ENCODE measurements around the gene BTBD8. TPM values are rescaled to one million over a fixed set of nuclear protein-coding genes. Genes with fewer than 3 reads are reported as not detected.
A peak's percentile ranks its signal among the peaks of the same experiment; 100 is the strongest.

BTBD8 gene
- total and polyA plus RNA-seq, 12 donors, result 3.5 to 14.1 (median 9.5) TPM

DNA sequence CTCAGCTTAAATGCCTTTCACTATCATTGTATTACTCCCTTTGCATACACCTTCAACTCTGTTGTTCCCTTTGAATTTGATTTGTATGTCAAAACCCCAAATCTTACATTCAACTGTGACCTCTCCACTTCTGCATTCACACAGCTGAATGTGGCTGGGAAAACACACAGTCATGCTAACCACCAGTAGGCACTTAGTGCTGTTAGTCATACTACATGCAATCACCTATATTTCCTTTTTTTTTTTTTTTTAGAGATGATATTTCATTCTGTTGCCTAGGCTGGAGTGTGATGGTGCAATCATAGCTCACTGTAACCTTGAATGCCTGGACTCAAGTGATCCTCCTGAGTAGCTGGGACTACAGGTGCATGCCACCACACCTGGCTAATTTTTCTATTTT is 16.2 kb downstream of the BTBD8 start:
- H3K36me3 ChIP-seq (replicated peaks in 1 of 2), result no peaks in the 10 kb centered on the region
- no peak overlapping the region for H3K4me3 ChIP-seq
- H3K27me3 ChIP-seq, result no peaks in the 10 kb centered on the region
- H3K27ac ChIP-seq, result no peak overlapping the region
- intact Hi-C loops (cut with DNase I), result loop anchor here in 1 of 2 donors (10.0 kb wide), 1 partner anchor 152 kb away; the partner anchor contains the start of gene BRDT
- no peak for TF ChIP-seq POLR2A (IDR thresholded peaks at IDR 0.05)
- TF ChIP-seq, protein P1, sequence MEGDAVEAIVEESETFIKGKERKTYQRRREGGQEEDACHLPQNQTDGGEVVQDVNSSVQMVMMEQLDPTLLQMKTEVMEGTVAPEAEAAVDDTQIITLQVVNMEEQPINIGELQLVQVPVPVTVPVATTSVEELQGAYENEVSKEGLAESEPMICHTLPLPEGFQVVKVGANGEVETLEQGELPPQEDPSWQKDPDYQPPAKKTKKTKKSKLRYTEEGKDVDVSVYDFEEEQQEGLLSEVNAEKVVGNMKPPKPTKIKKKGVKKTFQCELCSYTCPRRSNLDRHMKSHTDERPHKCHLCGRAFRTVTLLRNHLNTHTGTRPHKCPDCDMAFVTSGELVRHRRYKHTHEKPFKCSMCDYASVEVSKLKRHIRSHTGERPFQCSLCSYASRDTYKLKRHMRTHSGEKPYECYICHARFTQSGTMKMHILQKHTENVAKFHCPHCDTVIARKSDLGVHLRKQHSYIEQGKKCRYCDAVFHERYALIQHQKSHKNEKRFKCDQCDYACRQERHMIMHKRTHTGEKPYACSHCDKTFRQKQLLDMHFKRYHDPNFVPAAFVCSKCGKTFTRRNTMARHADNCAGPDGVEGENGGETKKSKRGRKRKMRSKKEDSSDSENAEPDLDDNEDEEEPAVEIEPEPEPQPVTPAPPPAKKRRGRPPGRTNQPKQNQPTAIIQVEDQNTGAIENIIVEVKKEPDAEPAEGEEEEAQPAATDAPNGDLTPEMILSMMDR (IDR thresholded peaks at IDR 0.05), result no peak
- peak in 1 of 7 donors; percentile 12 for DNase-seq
- no peaks in the 10 kb centered on the region for H3K9me3 ChIP-seq (replicated peaks in 1 of 3)
- H3K4me1 ChIP-seq (replicated peaks in 1 of 2), result peaks cover 0 to 11% of the 10 kb centered on the region in 2 donors

DNA sequence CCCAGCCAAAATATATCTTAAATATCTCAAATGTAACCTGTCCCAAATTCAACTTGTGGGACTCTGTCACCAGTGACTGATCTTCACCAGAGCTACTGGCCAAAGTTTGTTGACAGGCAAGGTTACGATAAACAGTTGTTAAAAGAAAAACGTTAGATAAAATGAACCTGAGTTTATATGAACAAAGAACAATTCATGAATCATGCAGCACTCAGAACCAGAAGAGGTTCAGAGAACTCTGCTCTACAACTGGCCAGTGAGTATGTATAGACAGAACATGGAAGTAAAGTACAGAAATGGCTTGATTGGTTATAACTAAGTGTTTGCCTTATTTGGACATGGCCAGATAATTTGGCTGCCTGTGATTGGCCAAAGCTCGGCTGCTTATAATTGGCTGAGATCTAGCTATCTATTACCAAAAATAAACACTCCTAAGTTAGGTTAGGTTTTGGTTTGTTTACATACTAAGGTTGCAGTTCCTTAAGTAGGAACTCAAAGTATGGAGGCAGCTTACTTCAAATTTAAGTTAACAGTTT is 25.5 kb downstream of the BTBD8 start:
- no peak overlapping the region for H3K27ac ChIP-seq
- intact Hi-C loops (cut with DNase I), result no loop called here
- H3K9me3 ChIP-seq (replicated peaks in 1 of 3), result no peaks in the 10 kb centered on the region
- 61 to 68% (median 64%) methylated on average over 3 of the region's 3 CpGs for WGBS, 4 donors
- H3K36me3 ChIP-seq (replicated peaks in 1 of 2), result peaks cover 0 to 3% of the 10 kb centered on the region in 2 donors
- H3K4me1 ChIP-seq (replicated peaks in 1 of 2), result no peaks in the 10 kb centered on the region
- DNase-seq, result no peak
- no peak overlapping the region for H3K4me3 ChIP-seq
- no peaks in the 10 kb centered on the region for H3K27me3 ChIP-seq
- TF ChIP-seq, protein P1 (IDR thresholded peaks at IDR 0.05), result no peak
- no peak for TF ChIP-seq POLR2A (IDR thresholded peaks at IDR 0.05)

DNA sequence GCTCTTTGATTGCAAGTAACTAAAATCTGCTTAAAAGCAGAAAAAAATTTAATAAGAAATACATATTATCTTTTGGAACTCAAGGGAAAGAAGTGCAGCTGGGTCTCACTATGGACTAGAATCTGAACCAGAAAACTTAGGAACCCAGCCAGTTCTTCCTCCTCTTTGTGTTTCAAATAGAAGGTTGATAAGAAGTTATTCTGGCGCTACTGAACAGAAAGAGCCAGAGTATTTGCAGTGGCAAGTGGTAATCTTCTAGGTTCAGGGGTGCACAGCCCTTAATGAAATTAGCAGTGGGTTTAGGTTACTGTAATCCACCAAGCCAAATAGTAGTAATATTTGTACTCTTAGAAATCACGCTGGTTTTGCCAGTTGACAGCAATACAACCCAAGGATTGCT is 28.5 kb downstream of the BTBD8 start:
- no peak overlapping the region for H3K4me3 ChIP-seq
- intact Hi-C loops (cut with DNase I), result no loop called here
- no peak for DNase-seq
- 87 to 97% (median 96%) methylated on average over 2 of the region's 2 CpGs for WGBS, 4 donors
- H3K36me3 ChIP-seq (replicated peaks in 1 of 2), result no peaks in the 10 kb centered on the region
- H3K27me3 ChIP-seq, result no peaks in the 10 kb centered on the region
- no peak overlapping the region for H3K27ac ChIP-seq
- H3K9me3 ChIP-seq (replicated peaks in 1 of 3), result no peaks in the 10 kb centered on the region
- TF ChIP-seq, protein P1 (IDR thresholded peaks at IDR 0.05), result no peak
- TF ChIP-seq POLR2A (IDR thresholded peaks at IDR 0.05), result no peak
- H3K4me1 ChIP-seq (replicated peaks in 1 of 2), result no peaks in the 10 kb centered on the region

DNA sequence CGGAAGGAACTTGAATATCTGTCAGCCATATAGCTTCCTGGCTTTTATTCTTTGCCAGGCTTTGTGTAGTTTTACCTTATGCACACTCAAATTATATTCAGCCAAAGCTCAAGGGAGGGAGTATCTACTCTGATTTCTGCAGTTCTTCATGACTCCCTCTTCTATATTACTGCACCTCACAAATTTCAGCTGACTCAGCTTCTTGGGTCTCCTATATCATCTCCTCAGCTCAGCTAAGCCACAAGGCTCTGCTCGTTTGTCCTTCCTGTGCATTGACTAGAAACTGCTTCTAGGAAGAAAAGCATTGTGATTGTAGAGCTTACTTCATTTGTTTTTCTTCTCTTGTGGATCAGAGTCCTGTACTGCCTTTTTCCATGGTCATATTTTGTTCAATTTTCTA is 37.4 kb downstream of the BTBD8 start:
- intact Hi-C loops (cut with DNase I), result no loop called here
- no peak overlapping the region for H3K27ac ChIP-seq
- no peak for DNase-seq
- no peaks in the 10 kb centered on the region for H3K4me1 ChIP-seq (replicated peaks in 1 of 2)
- no peaks in the 10 kb centered on the region for H3K36me3 ChIP-seq (replicated peaks in 1 of 2)
- H3K4me3 ChIP-seq, result no peak overlapping the region
- no peaks in the 10 kb centered on the region for H3K9me3 ChIP-seq (replicated peaks in 1 of 3)
- TF ChIP-seq, protein P1 (IDR thresholded peaks at IDR 0.05), result no peak
- TF ChIP-seq POLR2A (IDR thresholded peaks at IDR 0.05), result no peak
- H3K27me3 ChIP-seq, result no peaks in the 10 kb centered on the region
- WGBS, 4 donors, result 67 to 88% (median 73%) methylated on average over 2 of the region's 2 CpGs
